RWPE1 (cell line): Measurements from ENCODE around the gene ADGRL3.

Source experiments
- CTCF ChIA-PET: fragments of 350-600 bp; sonication (Branson Sonifier 250); formaldehyde crosslinking; extraction: SDS; loops from one replicate; lab custom pipeline; 2021; lab: Yijun Ruan, JAX
- POLR2A ChIA-PET: fragments of 400-600 bp; formaldehyde crosslinking; extraction: SDS; loops from one replicate; lab custom pipeline; 2020; ENCODE audit warnings: antibody characterized with exemption; ENCODE audit not compliant: low non-redundant PET; lab: Yijun Ruan, JAX
- DNase-seq: peaks from one replicate; pipeline ENCODE4 v3.0.0; 2012; ENCODE audit warnings: low spot score
- H3K27ac ChIP-seq: fragments of 450-650 bp; 2 replicates; pipeline ENCODE4 v1.5.1; 2017
- TF ChIP-seq, protein P1 (sequence below): fragments of 450-650 bp; conservative IDR thresholded peaks from 2 replicates; pipeline ENCODE4 v1.5.1; 2017; ENCODE audit warnings: low read depth, mild to moderate bottlenecking

Gene ADGRL3

GRCh38 chr4:61395754-61396153 lies 195.6 kb downstream of the ADGRL3 start:
- ChIA-PET POLR2A (no interaction called here), CTCF (interaction anchor here (0.5 kb wide), 1 partner anchor 104 kb away, joined by 3 read pairs; no protein-coding TSS in a partner anchor)
- TF ChIP-seq, protein P1, sequence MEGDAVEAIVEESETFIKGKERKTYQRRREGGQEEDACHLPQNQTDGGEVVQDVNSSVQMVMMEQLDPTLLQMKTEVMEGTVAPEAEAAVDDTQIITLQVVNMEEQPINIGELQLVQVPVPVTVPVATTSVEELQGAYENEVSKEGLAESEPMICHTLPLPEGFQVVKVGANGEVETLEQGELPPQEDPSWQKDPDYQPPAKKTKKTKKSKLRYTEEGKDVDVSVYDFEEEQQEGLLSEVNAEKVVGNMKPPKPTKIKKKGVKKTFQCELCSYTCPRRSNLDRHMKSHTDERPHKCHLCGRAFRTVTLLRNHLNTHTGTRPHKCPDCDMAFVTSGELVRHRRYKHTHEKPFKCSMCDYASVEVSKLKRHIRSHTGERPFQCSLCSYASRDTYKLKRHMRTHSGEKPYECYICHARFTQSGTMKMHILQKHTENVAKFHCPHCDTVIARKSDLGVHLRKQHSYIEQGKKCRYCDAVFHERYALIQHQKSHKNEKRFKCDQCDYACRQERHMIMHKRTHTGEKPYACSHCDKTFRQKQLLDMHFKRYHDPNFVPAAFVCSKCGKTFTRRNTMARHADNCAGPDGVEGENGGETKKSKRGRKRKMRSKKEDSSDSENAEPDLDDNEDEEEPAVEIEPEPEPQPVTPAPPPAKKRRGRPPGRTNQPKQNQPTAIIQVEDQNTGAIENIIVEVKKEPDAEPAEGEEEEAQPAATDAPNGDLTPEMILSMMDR: no peak
- no peak overlapping the region for H3K27ac ChIP-seq
- no peak for DNase-seq

DNA sequence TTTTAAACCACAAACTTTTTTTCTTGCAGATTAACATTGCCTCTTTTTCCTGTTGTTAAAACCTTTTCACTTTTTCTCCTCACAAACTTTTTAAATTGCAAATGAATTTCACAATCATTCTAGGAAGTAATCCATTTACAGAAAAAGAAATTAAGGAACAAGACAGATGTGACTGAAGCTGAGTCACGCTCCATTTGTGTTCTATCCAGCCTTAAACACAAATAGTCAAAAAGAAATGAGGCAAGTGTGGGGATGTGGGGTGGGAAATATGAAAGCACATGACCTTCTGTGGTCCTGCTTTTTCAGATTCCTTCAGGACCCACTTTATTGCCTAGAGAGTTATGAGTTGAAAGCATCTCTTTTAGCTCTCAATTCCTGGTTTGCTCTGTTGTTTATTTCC lies 197.0 kb downstream of the ADGRL3 start:
- TF ChIP-seq, protein P1: no peak
- ChIA-PET CTCF (no interaction called here), POLR2A (no interaction called here)
- no peak for DNase-seq
- H3K27ac ChIP-seq: no peak overlapping the region

DNA sequence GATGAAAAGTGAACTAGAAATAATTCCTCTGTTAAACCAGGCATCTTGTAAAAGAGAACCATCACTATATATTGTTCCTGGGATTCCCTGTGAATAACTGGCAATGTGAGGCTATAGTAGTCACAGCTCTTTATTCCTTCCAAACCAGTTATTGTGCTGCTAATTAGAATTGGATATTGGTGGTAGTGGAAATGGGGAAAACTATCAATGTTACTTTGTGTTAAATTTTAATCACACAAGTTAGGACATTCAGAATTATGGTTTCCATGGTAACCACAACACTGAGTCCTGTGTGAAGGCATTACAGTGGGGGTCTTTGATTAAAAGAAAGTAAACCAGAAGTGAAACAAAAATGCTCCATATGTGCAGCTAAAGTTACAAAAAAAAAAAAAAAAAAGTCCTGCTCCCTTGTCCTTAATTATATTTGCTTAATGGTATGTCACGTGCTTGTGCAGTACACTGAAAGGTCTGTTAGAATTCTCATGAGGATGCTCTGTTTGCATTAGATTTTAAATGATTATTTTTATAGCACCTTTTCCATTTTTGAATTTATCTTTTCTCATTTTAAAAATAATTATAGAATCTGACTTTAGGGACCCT lies 200.4 kb downstream of the ADGRL3 start:
- POLR2A ChIA-PET: no interaction called here
- no peak for DNase-seq
- CTCF ChIA-PET: no interaction called here
- H3K27ac ChIP-seq: no peak overlapping the region
- TF ChIP-seq, protein P1: no peak

- CTCF ChIA-PET: no interaction called here
- no peak for DNase-seq
- POLR2A ChIA-PET: interaction anchor here (0.5 kb wide), 1 partner anchor 261 kb away, joined by 7 read pairs; no protein-coding TSS in a partner anchor
- no peak overlapping the region for H3K27ac ChIP-seq
- TF ChIP-seq, protein P1: no peak
These were observed 201.6 kb downstream of the ADGRL3 start for GRCh38 chr4:61401771-61402170.

GRCh38 chr4:61405307-61405706 lies 205.2 kb downstream of the ADGRL3 start:
- ChIA-PET POLR2A (no interaction called here), CTCF (no interaction called here)
- no peak for DNase-seq
- no peak overlapping the region for H3K27ac ChIP-seq
- TF ChIP-seq, protein P1: no peak

DNA sequence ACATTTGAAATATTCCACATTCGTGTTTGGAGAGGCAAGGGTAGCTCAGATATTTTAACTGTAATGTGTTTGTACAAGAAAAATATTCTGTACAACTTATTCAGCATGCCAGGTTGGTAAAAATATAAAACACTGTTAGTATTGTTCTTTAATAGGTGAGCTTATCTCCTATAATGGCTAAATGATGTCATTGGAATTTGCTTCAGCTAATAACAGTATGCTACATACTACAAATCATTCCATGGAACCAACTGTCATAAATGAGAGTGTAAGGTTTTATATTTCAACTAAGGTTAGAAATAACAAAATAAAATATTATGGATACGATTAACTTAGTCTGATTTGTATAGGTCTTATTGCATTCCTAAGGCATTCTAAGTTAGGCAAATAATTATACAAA lies 206.6 kb downstream of the ADGRL3 start:
- no peak overlapping the region for H3K27ac ChIP-seq
- TF ChIP-seq, protein P1: no peak
- ChIA-PET CTCF (no interaction called here), POLR2A (no interaction called here)
- no peak for DNase-seq
